Neuronal stem cell (in vitro differentiated cells): ENCODE data around the gene CNNM4.
A peak's percentile ranks its signal among the peaks of the same experiment; 100 is the strongest.

ENCODE experiments used
- DNase-seq: peaks from one replicate; pipeline ENCODE4 v3.0.0-alpha.2; 2013; ENCODE audit warnings: low spot score
- H2AFZ ChIP-seq: one replicate; pipeline ENCODE4 v1.6.1; 2013; ENCODE audit warnings: mild to moderate bottlenecking, low read length, inconsistent platforms
- H2AK5ac ChIP-seq: 2 replicates; pipeline ENCODE4 v1.6.1; 2013; ENCODE audit warnings: low read depth, mild to moderate bottlenecking, inconsistent platforms, low read length, moderate library complexity, mixed read lengths
- H2BK120ac ChIP-seq: 2 replicates; pipeline ENCODE4 v1.6.1; 2013; ENCODE audit warnings: low read depth, mild to moderate bottlenecking, inconsistent platforms, low read length, moderate library complexity, mixed read lengths
- H2BK12ac ChIP-seq: one replicate; pipeline ENCODE4 v1.6.1; 2013; ENCODE audit warnings: low read length, inconsistent platforms
- H2BK15ac ChIP-seq: 2 replicates; pipeline ENCODE4 v1.6.1; 2013; ENCODE audit warnings: mild to moderate bottlenecking, low read length, inconsistent platforms, mixed read lengths
- H2BK5ac ChIP-seq: one replicate; pipeline ENCODE4 v1.6.1; 2013; ENCODE audit warnings: inconsistent platforms, mild to moderate bottlenecking, low read length, moderate library complexity
- H3K14ac ChIP-seq: one replicate; pipeline ENCODE4 v1.6.1; 2013; ENCODE audit warnings: low read length, inconsistent platforms
- H3K18ac ChIP-seq: 2 replicates; pipeline ENCODE4 v1.6.1; 2013; ENCODE audit warnings: low read length, inconsistent platforms
- H3K23ac ChIP-seq: 2 replicates; pipeline ENCODE4 v1.6.1; 2013; ENCODE audit warnings: low read depth, mild to moderate bottlenecking, mixed read lengths, low read length, inconsistent platforms; ENCODE audit not compliant: poor library complexity
- H3K27ac ChIP-seq: replicated peaks from 3 replicates; pipeline ENCODE4 v1.5.1; 2013; ENCODE audit warnings: low read length, inconsistent platforms
- H3K27me3 ChIP-seq, 3 experiments: 2 replicates each; pipeline ENCODE4 v1.6.1; 2013; ENCODE audit warnings: low read length in 3 of 3, mild to moderate bottlenecking in 2 of 3, inconsistent platforms in 1 of 3, low read depth in 1 of 3, mixed read lengths in 1 of 3, moderate library complexity in 1 of 3; ENCODE audit not compliant: control insufficient read depth in 3 of 3, insufficient read depth in 3 of 3
- H3K36me3 ChIP-seq, 2 donors: replicated peaks in 1 of 2; 2 replicates each; pipeline ENCODE4 v1.6.1; 2013; ENCODE audit warnings: low read length in 2 of 2; ENCODE audit not compliant: control insufficient read depth in 2 of 2, insufficient read depth in 2 of 2
- H3K4ac ChIP-seq: 2 replicates; pipeline ENCODE4 v1.6.1; 2013; ENCODE audit warnings: inconsistent platforms, mild to moderate bottlenecking, low read length, moderate library complexity
- H3K4me1 ChIP-seq, 2 donors: 1 replicate in 1 of 2; 2 replicates in 1 of 2; pipeline ENCODE4 v1.6.1; 2013; ENCODE audit warnings: low read length in 2 of 2, low read depth in 1 of 2; ENCODE audit not compliant: control insufficient read depth in 2 of 2, insufficient read depth in 1 of 2
- H3K4me2 ChIP-seq: one replicate; pipeline ENCODE4 v1.6.1; 2013; ENCODE audit warnings: mild to moderate bottlenecking, low read length, inconsistent platforms; ENCODE audit not compliant: insufficient read depth, poor library complexity, severe bottlenecking
- H3K4me3 ChIP-seq, 2 donors: 2 replicates each; pipeline ENCODE4 v1.5.1; 2013; ENCODE audit warnings: low read length in 2 of 2, mild to moderate bottlenecking in 2 of 2, inconsistent platforms in 1 of 2, moderate library complexity in 1 of 2
- H3K79me1 ChIP-seq: one replicate; pipeline ENCODE4 v1.6.1; 2013; ENCODE audit warnings: low read depth, mild to moderate bottlenecking, inconsistent platforms, low read length, moderate library complexity
- H3K9ac ChIP-seq: one replicate; pipeline ENCODE4 v1.6.1; 2013; ENCODE audit warnings: mild to moderate bottlenecking, low read depth, low read length, inconsistent platforms; ENCODE audit not compliant: poor library complexity
- H3K9me3 ChIP-seq, 2 donors: replicated peaks in 1 of 2; 2 replicates each; pipeline versions ENCODE3 to v1.6.1; 2013; ENCODE audit warnings: low read length in 2 of 2, mild to moderate bottlenecking in 2 of 2, inconsistent platforms in 1 of 2, low read depth in 1 of 2, mixed read lengths in 1 of 2, moderate library complexity in 1 of 2; ENCODE audit not compliant: control insufficient read depth in 2 of 2, insufficient read depth in 1 of 2
- H4K8ac ChIP-seq: one replicate; pipeline ENCODE4 v1.6.1; 2013; ENCODE audit warnings: low read depth, mild to moderate bottlenecking, inconsistent platforms, low read length, moderate library complexity
- H4K91ac ChIP-seq: one replicate; pipeline ENCODE4 v1.6.1; 2013; ENCODE audit warnings: low read length, low read depth, mild to moderate bottlenecking, inconsistent platforms; ENCODE audit not compliant: poor library complexity
- WGBS, 2 donors: extraction: QIAGEN DNeasy Blood & Tissue Kit; methylation state at CpG; one replicate each; pipeline ENCODE4 v1.1.7; 2013; ENCODE audit warnings: missing lambda C conversion rate in 2 of 2, mixed read lengths in 1 of 2; ENCODE audit not compliant: insufficient read length in 2 of 2, insufficient replicate concordance in 1 of 2; ENCODE audit errors: extremely low coverage in 2 of 2; 5-methylcytosine and 5-hydroxymethylcytosine counted together

Gene CNNM4

GRCh38 chr2:96739076-96739632 is 21.5 kb upstream of the CNNM4 start:
- Histone ChIP-seq H3K4ac (no peak overlapping the region), H3K14ac (peak overlapping the region; percentile 58), H2AK5ac (peak overlapping the region; percentile 27), H3K9me3 (no peaks in the 10 kb centered on the region), H2BK12ac (no peak overlapping the region), H3K27me3 (no peaks in the 10 kb centered on the region), H3K4me3 (peak overlapping the region; percentile 81 to 87), H3K18ac (no peak overlapping the region), H3K4me2 (peak overlapping the region; percentile 82), H3K27ac (no peak overlapping the region), H3K79me1 (peaks cover 4% of the 10 kb centered on the region), H2BK15ac (no peak overlapping the region), H4K91ac (no peak overlapping the region), H3K36me3 (peaks cover 9 to 41% of the 10 kb centered on the region in 2 donors), H2BK5ac (no peak overlapping the region), H2AFZ (peak overlapping the region; percentile 96), H2BK120ac (no peak overlapping the region), H4K8ac (no peak overlapping the region), H3K4me1 (peaks cover 4 to 6% of the 10 kb centered on the region in 2 donors), H3K9ac (peak overlapping the region; percentile 83), H3K23ac (peak overlapping the region; percentile 78)
- no CpG with 5 or more reads among the region's 4 CpGs for WGBS, 2 donors
- no peak for DNase-seq

- H2BK15ac ChIP-seq: no peak within 1 kb of the TSS
- H3K4me1 ChIP-seq: peaks cover 4 to 6% of the 10 kb centered on the region in 2 donors
- peak within 1 kb of the TSS; percentile 96 for H2AFZ ChIP-seq
- peaks cover 4% of the 10 kb centered on the region for H3K79me1 ChIP-seq
- H3K4me3 ChIP-seq: peak within 1 kb of the TSS; percentile 81 to 87
- H3K36me3 ChIP-seq: peaks cover 7 to 35% of the 10 kb centered on the region in 2 donors
- no peak within 1 kb of the TSS for H4K8ac ChIP-seq
- no peak within 1 kb of the TSS for H2BK120ac ChIP-seq
- peak within 1 kb of the TSS; percentile 27 for H2AK5ac ChIP-seq
- peak within 1 kb of the TSS; percentile 78 for H3K23ac ChIP-seq
- H3K18ac ChIP-seq: peak within 1 kb of the TSS; percentile 91
- no peak within 1 kb of the TSS for H3K4ac ChIP-seq
- no peaks in the 10 kb centered on the region for H3K27me3 ChIP-seq
- no peak within 1 kb of the TSS for H2BK12ac ChIP-seq
- H3K9ac ChIP-seq: peak within 1 kb of the TSS; percentile 83
- peak; percentile 94 for DNase-seq
- H4K91ac ChIP-seq: no peak within 1 kb of the TSS
- H3K27ac ChIP-seq: no peak within 1 kb of the TSS
- no peaks in the 10 kb centered on the region for H3K9me3 ChIP-seq
- H3K4me2 ChIP-seq: peak within 1 kb of the TSS; percentile 82
- WGBS, 2 donors: no CpG with 5 or more reads among the region's 43 CpGs
- peak within 1 kb of the TSS; percentile 58 for H3K14ac ChIP-seq
- H2BK5ac ChIP-seq: no peak within 1 kb of the TSS
These were observed 20.9 kb upstream of the CNNM4 start, which contains the start of gene LMAN2L for GRCh38 chr2:96739633-96740428. Gene LMAN2L (minus strand): TSS chr2:96740064. CDS start chr2:96740040, 24 bp downstream.

- H3K27ac ChIP-seq: no peak overlapping the region
- H3K4me3 ChIP-seq: no peak overlapping the region
- H3K36me3 ChIP-seq: no peaks in the 10 kb centered on the region
- no CpG with 5 or more reads among the region's 6 CpGs for WGBS, 2 donors
- no peak overlapping the region for H3K23ac ChIP-seq
- no peak overlapping the region for H4K91ac ChIP-seq
- H3K9me3 ChIP-seq: no peaks in the 10 kb centered on the region
- H3K18ac ChIP-seq: no peak overlapping the region
- no peak overlapping the region for H3K9ac ChIP-seq
- no peak overlapping the region for H4K8ac ChIP-seq
- H2BK15ac ChIP-seq: no peak overlapping the region
- H3K4ac ChIP-seq: no peak overlapping the region
- no peak overlapping the region for H2BK120ac ChIP-seq
- no peak overlapping the region for H2AK5ac ChIP-seq
- H3K14ac ChIP-seq: no peak overlapping the region
- H3K4me2 ChIP-seq: no peak overlapping the region
- no peaks in the 10 kb centered on the region for H3K79me1 ChIP-seq
- peaks cover 0 to 8% (median 0%) of the 10 kb centered on the region in 3 experiments for H3K27me3 ChIP-seq
- H3K4me1 ChIP-seq: no peaks in the 10 kb centered on the region
- H2BK5ac ChIP-seq: no peak overlapping the region
- H2AFZ ChIP-seq: no peak overlapping the region
- no peak overlapping the region for H2BK12ac ChIP-seq
- no peak for DNase-seq
These were observed 13.6 kb upstream of the CNNM4 start for GRCh38 chr2:96747061-96747617.

GRCh38 chr2:96751800-96752199 is 8.9 kb upstream of the CNNM4 start:
- Histone ChIP-seq H2BK5ac (no peak overlapping the region), H2BK12ac (no peak overlapping the region), H3K4me2 (no peak overlapping the region), H2BK120ac (no peak overlapping the region), H3K27ac (no peak overlapping the region), H3K4ac (no peak overlapping the region), H3K18ac (no peak overlapping the region), H2AFZ (no peak overlapping the region), H2AK5ac (no peak overlapping the region), H3K4me3 (no peak overlapping the region), H3K36me3 (no peaks in the 10 kb centered on the region), H3K23ac (no peak overlapping the region), H2BK15ac (no peak overlapping the region), H4K8ac (no peak overlapping the region), H3K4me1 (no peaks in the 10 kb centered on the region), H3K79me1 (no peaks in the 10 kb centered on the region), H3K9me3 (no peaks in the 10 kb centered on the region), H4K91ac (no peak overlapping the region), H3K9ac (no peak overlapping the region), H3K27me3 (peaks cover 0 to 8% (median 0%) of the 10 kb centered on the region in 3 experiments), H3K14ac (no peak overlapping the region)
- WGBS, 2 donors: no CpG with 5 or more reads among the region's 9 CpGs
- DNase-seq: no peak
